K562 (cell line): ENCODE data around the gene ZFYVE27. TPM values are rescaled to one million over a fixed set of nuclear protein-coding genes. Genes with fewer than 3 reads are reported as not detected.

Experiments used
- ATAC-seq: fragments of 200-7000 bp; cut with Tn5 transposase; 3 replicates; pipeline ENCODE4 v1.9.1; 2020; ENCODE audit warnings: moderate library complexity
- BruUV-seq: library from RNA; stranded (reverse); fragments of 400-500 nt; replicated peaks from 2 replicates; lab custom pipeline; 2021; lab: Mats Ljungman, UMichigan
- CTCF ChIA-PET: fragments of 300-600 bp; formaldehyde crosslinking; extraction: SDS; loops from one replicate; lab custom pipeline; 2021; ENCODE audit warnings: low intra/inter-chr PET ratio; lab: Yijun Ruan, JAX
- POLR2A ChIA-PET: fragments of 300-600, 350-650 bp; sonication (Branson Sonifier 250); formaldehyde crosslinking; extraction: SDS; loops from one replicate; lab custom pipeline; 2021; ENCODE audit warnings: antibody characterized with exemption, inconsistent platforms; lab: Yijun Ruan, JAX
- DNase-seq, 4 experiments: peaks; one replicate each; pipeline versions ENCODE4 v3.0.0 to v3.0.0-alpha.2; 2011 to 2018; ENCODE audit warnings: low spot score in 3 of 4, mixed read lengths in 3 of 4; ENCODE audit errors: extremely low read depth in 1 of 4
- FAIRE-seq: peaks from 2 replicates; lab custom pipeline; 2011; peaks lifted over from hg19 to GRCh38; lab: Jason Lieb, UNC
- H2AFZ ChIP-seq: 2 replicates; pipeline ENCODE4 v1.6.0; 2011; ENCODE audit warnings: low read depth, low read length, control low read depth, inconsistent platforms
- H3K27ac ChIP-seq: fragments of 200-600 bp; 3 replicates; pipeline ENCODE4 v1.8.0; 2011; ENCODE audit warnings: low read depth, mild to moderate bottlenecking, control low read depth, inconsistent platforms, low read length, moderate library complexity, mixed read lengths; ENCODE audit errors: extremely low read depth
- H3K27me3 ChIP-seq, 2 experiments: fragments of 300-600 bp in 1 of 2; 2 replicates in 1 of 2; 3 replicates in 1 of 2; pipeline versions ENCODE4 v1.6.0 to v1.8.0; 2011; ENCODE audit warnings: inconsistent platforms in 2 of 2, low read length in 2 of 2, mild to moderate bottlenecking in 1 of 2, mixed read lengths in 1 of 2, moderate library complexity in 1 of 2; ENCODE audit not compliant: control insufficient read depth in 2 of 2, insufficient read depth in 2 of 2
- H3K36me3 ChIP-seq: fragments of 300-600 bp; 3 replicates; pipeline ENCODE4 v1.8.0; 2011; ENCODE audit warnings: mild to moderate bottlenecking, low read length, inconsistent platforms; ENCODE audit not compliant: control insufficient read depth, insufficient read depth
- H3K4me1 ChIP-seq, 2 experiments: fragments of 200-600 bp in 1 of 2; replicated peaks in 1 of 2; 2 replicates in 1 of 2; 3 replicates in 1 of 2; pipeline versions ENCODE4 v1.5.1 to v1.8.0; 2011; ENCODE audit warnings: inconsistent platforms in 2 of 2, low read length in 2 of 2, mild to moderate bottlenecking in 1 of 2, mixed read lengths in 1 of 2, moderate library complexity in 1 of 2; ENCODE audit not compliant: control insufficient read depth in 2 of 2, insufficient read depth in 2 of 2
- H3K4me2 ChIP-seq: 2 replicates; pipeline ENCODE4 v1.6.1; 2011; ENCODE audit warnings: low read length, control low read depth, inconsistent platforms, mixed read lengths; ENCODE audit not compliant: insufficient read depth
- H3K4me3 ChIP-seq: fragments of 200-600 bp; sonication (generic), shearing (Covaris generic); 2 replicates; pipeline ENCODE4 v1.5.1; 2016; ENCODE audit warnings: control low read depth, inconsistent platforms
- H3K79me2 ChIP-seq: fragments of 200-600 bp; 3 replicates; pipeline ENCODE4 v1.8.0; 2011; ENCODE audit warnings: low read length, inconsistent platforms; ENCODE audit not compliant: control insufficient read depth, insufficient read depth
- H3K9ac ChIP-seq, 2 experiments: 2 replicates each; pipeline versions ENCODE4 v1.6.0 to v1.6.1; 2011; ENCODE audit warnings: low read depth in 2 of 2, low read length in 2 of 2, control low read depth in 1 of 2, inconsistent platforms in 1 of 2, mild to moderate bottlenecking in 1 of 2, mixed read lengths in 1 of 2; ENCODE audit not compliant: insufficient read depth in 1 of 2
- H3K9me1 ChIP-seq: one replicate; pipeline ENCODE4 v1.6.0; 2011; ENCODE audit warnings: inconsistent platforms, mild to moderate bottlenecking, low read length, moderate library complexity; ENCODE audit not compliant: control insufficient read depth, insufficient read depth
- H3K9me3 ChIP-seq: replicated peaks from 2 replicates; pipeline ENCODE4 v1.5.1; 2011; ENCODE audit warnings: low read depth, low read length, inconsistent platforms; ENCODE audit not compliant: control insufficient read depth, insufficient read depth
- H4K20me1 ChIP-seq: replicated peaks from 2 replicates; pipeline ENCODE4 v1.6.1; 2011; ENCODE audit warnings: low read length, inconsistent platforms, mixed read lengths; ENCODE audit not compliant: control insufficient read depth, insufficient read depth
- SMARCA4 ChIP-seq: fragments of 450-650 bp; IDR thresholded peaks from 2 replicates; pipeline ENCODE4 v1.6.1; 2016
- ZBTB33 ChIP-seq: sonication (generic); formaldehyde crosslinking; IDR thresholded peaks from 2 replicates; pipeline ENCODE4 v1.8.1; 2023; ENCODE audit warnings: mild to moderate bottlenecking, missing genetic modification reagents
- WGBS: fragments of 100-300 bp; shearing (Covaris generic); methylation state at CpG from one replicate; pipeline ENCODE4 v1.1.6; 2016; ENCODE audit warnings: low coverage, mixed read lengths; ENCODE audit not compliant: insufficient coverage; ENCODE audit errors: missing lambda C conversion rate; 5-methylcytosine and 5-hydroxymethylcytosine counted together
- in situ Hi-C: fragments of 300-500 bp; cut with MboI; formaldehyde crosslinking; loops from 4 replicates; pipeline ENCODE4 v1.15.0; 2018; ENCODE audit warnings: inconsistent platforms, mixed read lengths
- intact Hi-C: fragments of 100-400 bp; cut with micrococcal nuclease; formaldehyde crosslinking; loops from 2 replicates; pipeline ENCODE4 v1.14.2; 2022
- polyA plus RNA-seq, 8 experiments: library from polyadenylated mRNA; depleted of rRNA in 4 of 8; stranded (reverse) in 5 of 8; unstranded in 3 of 8; fragments of >200 nt; fragmentation: Nextera tagmentation in 2 of 8; fragmentation: Illumina TruSeq in 1 of 8; extraction: Ambion mirVana in 2 of 8; extraction: Trizol in 1 of 8; gene quantifications; 2 replicates each; pipeline versions ENCODE4 v1.2.1 to v1.2.3, GENCODE V29; 2011 to 2014; ENCODE audit warnings: inconsistent platforms in 1 of 8, missing spikeins in 1 of 8
- total RNA-seq, 7 experiments: library from RNA; depleted of rRNA in 6 of 7; stranded (reverse); fragments of >200 nt in 6 of 7; fragmentation: Illumina TruSeq in 2 of 7; extraction: Trizol in 2 of 7; gene quantifications; 2 replicates each; pipeline versions ENCODE4 v1.2.1 to v1.2.3, GENCODE V29; 2011 to 2021; ENCODE audit warnings: low replicate concordance in 1 of 7

The ZFYVE27 gene
- total and polyA plus RNA-seq, 9 of the 15 experiments (the other 6 are each of a cell fraction or from before 2014, with no cell fraction given): 0.81 to 21.9 (median 15.3) TPM

DNA sequence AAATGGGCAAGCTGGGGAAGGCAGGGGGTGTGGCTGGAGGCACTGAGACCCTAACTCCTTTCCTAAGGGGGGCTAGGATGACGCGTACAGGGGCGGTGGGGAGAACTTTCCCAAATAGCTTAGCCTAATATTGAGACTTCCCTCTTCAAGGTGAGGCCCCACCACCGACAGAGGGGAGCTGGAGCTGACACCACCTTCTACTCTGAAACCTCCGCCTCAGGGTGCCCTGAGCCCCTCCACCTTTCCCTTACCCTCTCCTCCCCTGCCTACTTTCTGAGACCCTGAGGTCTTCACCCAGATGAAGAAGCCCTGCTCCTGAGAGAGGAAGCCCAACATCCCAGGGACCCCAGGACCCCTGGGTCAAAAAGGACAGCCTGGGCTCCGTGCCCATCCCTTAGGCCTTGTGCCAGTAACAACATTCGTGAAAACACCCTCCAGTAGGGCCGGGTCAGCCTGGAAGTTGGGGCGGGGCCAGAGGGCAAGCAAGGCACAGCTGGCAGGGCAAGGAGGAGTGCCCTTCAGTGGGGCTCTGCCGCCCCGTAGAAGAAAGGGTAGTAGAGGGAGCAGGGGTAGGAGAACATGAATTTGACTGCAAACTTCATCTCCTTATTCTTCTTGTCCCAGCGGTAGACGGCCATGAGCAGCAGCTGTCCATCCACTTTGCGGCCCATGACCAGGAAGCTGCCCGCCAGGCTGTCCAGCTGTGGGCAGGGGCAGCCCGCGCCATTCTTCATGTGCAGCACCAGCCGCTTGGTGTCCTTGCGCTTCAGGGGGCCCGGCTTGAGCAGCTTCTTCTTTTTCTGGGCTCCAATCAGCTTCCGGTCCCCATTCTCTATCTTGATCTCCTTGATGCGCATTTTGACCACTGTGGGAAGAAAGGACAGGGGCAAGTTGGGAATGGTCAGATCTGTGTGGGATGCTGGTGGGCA, 30.3 kb downstream of the ZFYVE27 start:
- Histone ChIP-seq H3K36me3 (peaks cover 1% of the 10 kb centered on the region; the same call in 1 of the 3 replicates), H3K9me1 (no peaks in the 10 kb centered on the region), H3K4me3 (no peak overlapping the region), H3K4me2 (no peak overlapping the region), H2AFZ (no peak overlapping the region), H3K9me3 (no peaks in the 10 kb centered on the region), H3K4me1 (peaks cover 2 to 28% of the 10 kb centered on the region in 2 experiments; a peak in 4 of 5 replicates), H3K27ac (no peak overlapping the region), H4K20me1 (no peaks in the 10 kb centered on the region; the same call in 1 of the 2 replicates), H3K9ac (no peak overlapping the region; a peak in 1 of 4 replicates), H3K79me2 (no peaks in the 10 kb centered on the region), H3K27me3 (peaks cover 0 to 5% of the 10 kb centered on the region in 2 experiments; a peak in 1 of 5 replicates)
- ATAC-seq: no peak
- no TSS peak for BruUV-seq
- in situ Hi-C loops (loop anchor here (25.0 kb wide), 1 partner anchor 95 kb away; no protein-coding TSS in a partner anchor), intact Hi-C loops (no loop called here)
- CTCF ChIA-PET: no interaction called here
- DNase-seq: no peak
- WGBS: 85% methylated on average over 20 of the region's 22 CpGs
- TF ChIP-seq ZBTB33 (CRISPR knock-in tag) (peak; percentile 67), SMARCA4 (no peak)
- POLR2A ChIA-PET: interaction anchor here (0.5 to 1.4 kb wide), 4 partner anchors 14 to 37 kb away, joined by 3 to 4 read pairs (median 3); no protein-coding TSS in a partner anchor
- FAIRE-seq: no peak
